CD14-positive monocyte (primary cell): Measurements from ENCODE around the gene AMER3. TPM values are rescaled to one million over a fixed set of nuclear protein-coding genes. Genes with fewer than 3 reads are reported as not detected.

Experiments
- DNase-seq, 3 donors: peaks; one replicate each; pipeline ENCODE4 v3.0.0-alpha.2; 2011 to 2022
- H2AFZ ChIP-seq: 2 replicates; pipeline ENCODE4 v1.6.0; 2012; ENCODE audit warnings: mild to moderate bottlenecking, low read depth, low read length, inconsistent platforms; ENCODE audit not compliant: insufficient read depth, poor library complexity, severe bottlenecking
- H3K27ac ChIP-seq, 2 donors: 1 replicate in 1 of 2; 2 replicates in 1 of 2; pipeline ENCODE4 v1.5.1; 2012 to 2013; ENCODE audit warnings: low read length in 2 of 2, control low read depth in 1 of 2, inconsistent platforms in 1 of 2, low read depth in 1 of 2, mild to moderate bottlenecking in 1 of 2
- H3K27me3 ChIP-seq, 2 donors: one replicate each; pipeline versions ENCODE4 v1.6.0 to v1.6.1; 2011 to 2013; ENCODE audit warnings: low read length in 2 of 2; ENCODE audit not compliant: control insufficient read depth in 2 of 2, insufficient read depth in 2 of 2
- H3K36me3 ChIP-seq, 2 donors: replicated peaks in 1 of 2; 1 replicate in 1 of 2; 2 replicates in 1 of 2; pipeline versions ENCODE4 v1.5.1 to v1.6.1; 2012 to 2013; ENCODE audit warnings: low read length in 2 of 2, control low read depth in 1 of 2, inconsistent platforms in 1 of 2, mild to moderate bottlenecking in 1 of 2; ENCODE audit not compliant: insufficient read depth in 2 of 2, control insufficient read depth in 1 of 2
- H3K4me1 ChIP-seq, 2 donors: 1 replicate in 1 of 2; 2 replicates in 1 of 2; pipeline versions ENCODE4 v1.5.1 to v1.6.1; 2012 to 2013; ENCODE audit warnings: low read length in 2 of 2, control low read depth in 1 of 2, inconsistent platforms in 1 of 2, mild to moderate bottlenecking in 1 of 2, moderate library complexity in 1 of 2; ENCODE audit not compliant: insufficient read depth in 2 of 2, control insufficient read depth in 1 of 2
- H3K4me2 ChIP-seq: replicated peaks from 2 replicates; pipeline ENCODE3; 2012; ENCODE audit warnings: low read length, moderate library complexity, mild to moderate bottlenecking; ENCODE audit not compliant: poor library complexity, severe bottlenecking; ENCODE audit errors: extremely low read depth
- H3K4me3 ChIP-seq, 3 experiments: fragments of 200-600 bp in 1 of 3; sonication (generic) in 1 of 3; replicated peaks in 1 of 3; 1 replicate in 2 of 3; 2 replicates in 1 of 3; pipeline ENCODE4 v1.5.1; 2011 to 2013; ENCODE audit warnings: low read length in 3 of 3, mild to moderate bottlenecking in 3 of 3, control low read depth in 2 of 3, low read depth in 2 of 3, inconsistent platforms in 1 of 3, moderate library complexity in 1 of 3
- H3K79me2 ChIP-seq: 2 replicates; pipeline ENCODE4 v1.6.0; 2012; ENCODE audit warnings: mild to moderate bottlenecking, control low read depth, inconsistent platforms, low read length, moderate library complexity; ENCODE audit not compliant: insufficient read depth
- H3K9ac ChIP-seq: 2 replicates; pipeline ENCODE4 v1.6.0; 2017; ENCODE audit warnings: low read length, mild to moderate bottlenecking; ENCODE audit not compliant: insufficient read depth, poor library complexity, severe bottlenecking
- H3K9me3 ChIP-seq, 2 donors: replicated peaks in 1 of 2; 1 replicate in 1 of 2; 2 replicates in 1 of 2; pipeline versions ENCODE4 v1.5.1 to v1.6.1; 2012 to 2013; ENCODE audit warnings: low read length in 2 of 2, control low read depth in 1 of 2; ENCODE audit not compliant: control insufficient read depth in 1 of 2, insufficient read depth in 1 of 2
- H4K20me1 ChIP-seq: 2 replicates; pipeline ENCODE4 v1.6.0; 2012; ENCODE audit warnings: mild to moderate bottlenecking, low read length, control low read depth, moderate library complexity; ENCODE audit not compliant: insufficient read depth
- H3K27ac Mint-ChIP-seq, 7 donors: one replicate each; pipeline ENCODE4 v1.8.0; 2020; ENCODE audit warnings: mild to moderate bottlenecking in 7 of 7, mixed read lengths in 7 of 7, moderate library complexity in 6 of 7, inconsistent platforms in 2 of 7
- H3K27me3 Mint-ChIP-seq, 3 donors: one replicate each; pipeline ENCODE4 v1.8.0; 2021 to 2022; ENCODE audit warnings: low read depth in 3 of 3, mild to moderate bottlenecking in 3 of 3, mixed read lengths in 3 of 3, moderate library complexity in 3 of 3, inconsistent platforms in 1 of 3
- H3K36me3 Mint-ChIP-seq, 2 donors: one replicate each; pipeline ENCODE4 v1.8.0; 2020; ENCODE audit warnings: mixed read lengths in 2 of 2, inconsistent platforms in 1 of 2, mild to moderate bottlenecking in 1 of 2
- H3K4me1 Mint-ChIP-seq: one replicate; pipeline ENCODE4 v1.8.0; 2020; ENCODE audit warnings: mild to moderate bottlenecking, mixed read lengths
- H3K4me3 Mint-ChIP-seq, 2 donors: one replicate each; pipeline ENCODE4 v1.8.0; 2020; ENCODE audit warnings: mild to moderate bottlenecking in 2 of 2, mixed read lengths in 2 of 2, moderate library complexity in 1 of 2
- H3K9me3 Mint-ChIP-seq, 7 donors: one replicate each; pipeline ENCODE4 v1.8.0; 2020 to 2022; ENCODE audit warnings: mixed read lengths in 7 of 7, mild to moderate bottlenecking in 6 of 7, moderate library complexity in 6 of 7, inconsistent platforms in 2 of 7
- WGBS: methylation state at CpG from one replicate; pipeline ENCODE4 v1.1.5; 2013; ENCODE audit warnings: missing lambda C conversion rate; ENCODE audit not compliant: insufficient coverage; 5-methylcytosine and 5-hydroxymethylcytosine counted together
- intact Hi-C, 2 donors: fragments of 100-400 bp; cut with micrococcal nuclease; formaldehyde crosslinking; loops; one replicate each; pipeline versions ENCODE4 v1.15.0 to v1.15.1; 2023
- polyA plus RNA-seq, 3 donors: library from polyadenylated mRNA; depleted of rRNA in 1 of 3; unstranded in 2 of 3; stranded (reverse) in 1 of 3; fragments of 300-500 nt in 2 of 3; fragments of >200 nt in 1 of 3; fragmentation: Illumina TruSeq in 2 of 3; gene quantifications; 1 replicate in 2 of 3; 2 replicates in 1 of 3; pipeline ENCODE4 v1.2.3, GENCODE V29; 2012 to 2021
- TF ChIP-seq, protein P1 (sequence below): fragments of 200-600 bp; IDR thresholded peaks from one replicate; pipeline ENCODE4 v1.8.0; 2022; ENCODE audit warnings: antibody characterized with exemption, mild to moderate bottlenecking

The AMER3 gene
- polyA plus RNA-seq, 3 donors = not detected

DNA sequence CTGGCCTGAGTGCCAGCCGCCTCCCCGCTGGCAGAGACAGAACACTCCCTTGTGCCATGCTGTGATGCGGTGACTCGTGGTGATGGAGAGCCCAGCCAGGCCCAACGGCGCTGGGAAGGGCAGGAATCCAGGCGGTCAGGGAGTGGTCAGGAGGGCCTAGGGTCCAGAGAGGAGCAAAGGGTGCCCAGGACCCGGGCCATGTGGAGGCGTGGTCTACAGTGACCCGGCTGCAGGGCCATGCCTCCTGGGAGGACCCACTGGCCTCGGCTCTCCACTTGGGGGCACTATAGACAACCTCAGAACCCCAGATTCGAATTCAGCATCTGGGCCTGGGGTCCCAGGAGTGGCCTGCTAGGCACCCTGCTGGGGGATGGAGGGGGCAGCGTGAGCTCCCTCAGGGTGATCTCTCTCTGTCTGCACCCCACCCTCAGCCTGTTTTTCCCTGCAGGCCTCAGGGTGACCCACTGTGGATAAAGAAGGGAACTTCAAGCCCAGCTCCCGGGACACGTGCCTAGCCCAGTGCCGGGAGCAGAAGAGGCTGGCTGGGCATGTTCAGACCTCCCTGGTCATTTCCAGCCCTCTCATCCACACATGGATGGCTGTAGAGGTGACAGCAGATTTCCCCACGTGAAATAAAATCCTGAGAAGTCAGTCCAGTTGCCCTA is 13.0 kb downstream of the AMER3 start:
- Histone ChIP-seq H3K36me3 (no peaks in the 10 kb centered on the region), H3K9ac (no peak overlapping the region), H3K27me3 (no peaks in the 10 kb centered on the region), H3K4me2 (no peak overlapping the region), H3K4me1 (no peaks in the 10 kb centered on the region), H3K27ac (no peak overlapping the region), H4K20me1 (no peaks in the 10 kb centered on the region), H3K4me3 (no peak overlapping the region), H3K9me3 (peaks cover 0 to 3% of the 10 kb centered on the region in 2 donors), H2AFZ (no peak overlapping the region), H3K79me2 (no peaks in the 10 kb centered on the region)
- WGBS = 88% methylated on average over 12 of the region's 17 CpGs
- no peak overlapping the region for H3K4me3 Mint-ChIP-seq
- peaks cover 2 to 8% (median 5%) of the 10 kb centered on the region in 7 donors for H3K9me3 Mint-ChIP-seq
- intact Hi-C loops = no loop called here
- no peak for DNase-seq
- no peaks in the 10 kb centered on the region for H3K4me1 Mint-ChIP-seq
- TF ChIP-seq, protein P1, sequence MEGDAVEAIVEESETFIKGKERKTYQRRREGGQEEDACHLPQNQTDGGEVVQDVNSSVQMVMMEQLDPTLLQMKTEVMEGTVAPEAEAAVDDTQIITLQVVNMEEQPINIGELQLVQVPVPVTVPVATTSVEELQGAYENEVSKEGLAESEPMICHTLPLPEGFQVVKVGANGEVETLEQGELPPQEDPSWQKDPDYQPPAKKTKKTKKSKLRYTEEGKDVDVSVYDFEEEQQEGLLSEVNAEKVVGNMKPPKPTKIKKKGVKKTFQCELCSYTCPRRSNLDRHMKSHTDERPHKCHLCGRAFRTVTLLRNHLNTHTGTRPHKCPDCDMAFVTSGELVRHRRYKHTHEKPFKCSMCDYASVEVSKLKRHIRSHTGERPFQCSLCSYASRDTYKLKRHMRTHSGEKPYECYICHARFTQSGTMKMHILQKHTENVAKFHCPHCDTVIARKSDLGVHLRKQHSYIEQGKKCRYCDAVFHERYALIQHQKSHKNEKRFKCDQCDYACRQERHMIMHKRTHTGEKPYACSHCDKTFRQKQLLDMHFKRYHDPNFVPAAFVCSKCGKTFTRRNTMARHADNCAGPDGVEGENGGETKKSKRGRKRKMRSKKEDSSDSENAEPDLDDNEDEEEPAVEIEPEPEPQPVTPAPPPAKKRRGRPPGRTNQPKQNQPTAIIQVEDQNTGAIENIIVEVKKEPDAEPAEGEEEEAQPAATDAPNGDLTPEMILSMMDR = no peak
- no peaks in the 10 kb centered on the region for H3K36me3 Mint-ChIP-seq
- H3K27me3 Mint-ChIP-seq = peaks cover 0 to 8% (median 7%) of the 10 kb centered on the region in 3 donors
- H3K27ac Mint-ChIP-seq = no peak overlapping the region

DNA sequence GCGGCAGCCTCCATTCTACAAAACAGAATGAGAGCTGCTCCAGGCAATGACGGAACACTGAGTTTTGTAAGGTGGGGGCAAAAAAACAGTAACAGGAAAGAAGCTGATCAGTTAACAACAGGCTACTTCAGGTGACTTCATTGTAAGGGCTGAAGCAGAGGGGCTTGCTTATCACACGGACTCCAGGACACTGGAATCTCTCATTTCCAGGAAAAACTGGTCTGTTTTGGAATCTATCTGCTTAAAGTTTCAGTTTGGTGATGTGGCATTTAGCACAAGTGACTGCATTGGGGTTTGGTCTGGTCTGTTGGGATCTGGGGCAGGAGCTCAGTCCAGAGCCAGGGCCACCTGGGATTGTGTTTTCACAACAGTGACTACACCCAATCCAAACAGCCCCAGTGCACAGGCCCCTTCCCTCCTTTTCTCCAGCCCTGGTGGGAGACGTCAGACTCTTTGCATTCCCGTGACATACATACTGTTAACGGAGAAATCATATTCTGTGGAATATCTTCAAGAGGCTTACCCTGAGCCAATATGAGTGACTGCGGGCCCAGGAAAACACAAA is 14.1 kb downstream of the AMER3 start:
- Histone ChIP-seq H3K27ac (no peak overlapping the region), H3K4me1 (no peaks in the 10 kb centered on the region), H3K9ac (no peak overlapping the region), H3K4me3 (no peak overlapping the region), H3K79me2 (no peaks in the 10 kb centered on the region), H3K4me2 (no peak overlapping the region), H3K9me3 (peaks cover 0 to 5% of the 10 kb centered on the region in 2 donors), H3K27me3 (no peaks in the 10 kb centered on the region), H3K36me3 (no peaks in the 10 kb centered on the region), H2AFZ (no peak overlapping the region), H4K20me1 (no peaks in the 10 kb centered on the region)
- no peaks in the 10 kb centered on the region for H3K36me3 Mint-ChIP-seq
- H3K9me3 Mint-ChIP-seq = peaks cover 2 to 8% (median 5%) of the 10 kb centered on the region in 7 donors
- no peak for DNase-seq
- H3K27me3 Mint-ChIP-seq = peaks cover 0 to 8% (median 7%) of the 10 kb centered on the region in 3 donors
- intact Hi-C loops = no loop called here
- 76% methylated on average over 3 of the region's 7 CpGs for WGBS
- TF ChIP-seq, protein P1 = no peak
- no peak overlapping the region for H3K4me3 Mint-ChIP-seq
- H3K4me1 Mint-ChIP-seq = no peaks in the 10 kb centered on the region
- no peak overlapping the region for H3K27ac Mint-ChIP-seq
